Hepatocyte (in vitro differentiated cells): ENCODE data around the gene ERMAP. TPM values are rescaled to one million over a fixed set of nuclear protein-coding genes. Genes with fewer than 3 reads are reported as not detected.

ENCODE experiments used
- DNase-seq: peaks from one replicate; pipeline ENCODE4 v3.0.0-alpha.2; 2016; ENCODE audit warnings: low spot score
- H2AFZ ChIP-seq: fragments of 200-600 bp; sonication (generic); 2 replicates; pipeline ENCODE4 v1.6.0; 2016; ENCODE audit warnings: antibody characterized with exemption, mild to moderate bottlenecking
- H3K27ac ChIP-seq: fragments of 200-600 bp; sonication (generic); 2 replicates; pipeline ENCODE4 v1.5.1; 2016; ENCODE audit warnings: mild to moderate bottlenecking
- H3K27me3 ChIP-seq: fragments of 200-600 bp; sonication (generic); 2 replicates; pipeline ENCODE4 v1.6.1; 2016
- H3K36me3 ChIP-seq: fragments of 200-600 bp; sonication (generic); replicated peaks from 2 replicates; pipeline ENCODE4 v1.5.1; 2016; ENCODE audit warnings: low read depth; ENCODE audit not compliant: insufficient read depth
- H3K4me1 ChIP-seq: fragments of 200-600 bp; sonication (generic); 2 replicates; pipeline ENCODE4 v1.5.1; 2016; ENCODE audit warnings: mild to moderate bottlenecking, moderate library complexity; ENCODE audit not compliant: insufficient read depth
- H3K4me2 ChIP-seq: fragments of 200-600 bp; sonication (generic); 2 replicates; pipeline ENCODE4 v1.6.0; 2016
- H3K4me3 ChIP-seq: fragments of 200-600 bp; sonication (generic); 2 replicates; pipeline ENCODE4 v1.5.1; 2016; ENCODE audit warnings: mild to moderate bottlenecking
- H3K79me2 ChIP-seq: fragments of 200-600 bp; sonication (generic); 2 replicates; pipeline ENCODE4 v1.6.0; 2017; ENCODE audit warnings: mild to moderate bottlenecking
- H3K9me2 ChIP-seq: fragments of 200-600 bp; sonication (generic); replicated peaks from 2 replicates; pipeline ENCODE4 v1.6.0; 2017; ENCODE audit warnings: mild to moderate bottlenecking; ENCODE audit not compliant: insufficient read depth
- H3K9me3 ChIP-seq: fragments of 200-600 bp; sonication (generic); 2 replicates; pipeline ENCODE4 v1.5.1; 2016; ENCODE audit warnings: low read depth, mild to moderate bottlenecking
- H4K20me1 ChIP-seq: fragments of 200-600 bp; sonication (generic); 2 replicates; pipeline ENCODE4 v1.6.0; 2016; ENCODE audit warnings: mild to moderate bottlenecking; ENCODE audit not compliant: insufficient read depth, poor library complexity, severe bottlenecking
- EZH2 ChIP-seq: fragments of 200-600 bp; sonication (generic); IDR thresholded peaks from 2 replicates; pipeline ENCODE4 v1.6.1; 2016; ENCODE audit warnings: antibody characterized with exemption, mild to moderate bottlenecking, borderline replicate concordance
- EZH2phosphoT487 ChIP-seq: fragments of 200-600 bp; sonication (generic); IDR thresholded peaks from one replicate; pipeline ENCODE4 v1.6.1; 2018; ENCODE audit warnings: antibody characterized with exemption, mild to moderate bottlenecking, low read depth, moderate library complexity; ENCODE audit not compliant: unreplicated experiment, severe bottlenecking
- WGBS: methylation state at CpG from one replicate; pipeline ENCODE4 v1.1.6; 2016; ENCODE audit warnings: low lambda C conversion rate; ENCODE audit errors: missing lambda C conversion rate; 5-methylcytosine and 5-hydroxymethylcytosine counted together
- polyA plus RNA-seq: library from polyadenylated mRNA; unstranded; fragments of >200 nt; fragmentation: Nextera tagmentation; extraction: Ambion mirVana; gene quantifications from 2 replicates; pipeline ENCODE4 v1.2.1, GENCODE V29; 2016
- total RNA-seq: library from RNA; depleted of rRNA; stranded (reverse); fragments of >200 nt; gene quantifications from 2 replicates; pipeline ENCODE4 v1.2.3, GENCODE V29; 2014
- TF ChIP-seq, protein P1 (sequence below): fragments of 200-600 bp; sonication (generic); IDR thresholded peaks from 2 replicates; pipeline ENCODE4 v1.5.1; 2016; ENCODE audit warnings: antibody characterized with exemption, mild to moderate bottlenecking; ENCODE audit not compliant: poor library complexity

The ERMAP gene
- total and polyA plus RNA-seq, 2 experiments from 2014 or later = 6.2 to 20.4 TPM

DNA sequence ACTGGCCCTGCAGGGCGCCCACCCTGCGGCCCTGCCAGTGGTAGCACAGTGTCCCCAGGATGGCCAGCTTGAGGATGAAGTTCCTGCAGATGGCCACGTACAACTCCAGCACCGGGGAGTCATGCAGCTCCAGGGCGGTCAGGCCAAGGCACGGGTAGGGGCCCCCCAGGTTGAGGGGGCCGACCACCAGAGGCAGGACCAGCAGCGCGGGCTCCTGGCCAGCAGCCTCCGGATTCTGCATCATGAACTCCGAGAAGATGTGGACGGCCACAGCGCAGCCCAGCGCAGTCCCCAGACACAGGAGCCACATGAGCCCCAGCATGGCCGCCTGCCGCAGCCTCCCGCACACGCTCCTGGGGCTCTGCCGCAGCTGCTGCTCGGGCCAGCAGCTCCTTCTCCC, 70.4 kb downstream of the ERMAP start:
- Histone ChIP-seq H3K27ac (no peak overlapping the region), H3K36me3 (no peaks in the 10 kb centered on the region), H4K20me1 (no peaks in the 10 kb centered on the region), H3K27me3 (no peaks in the 10 kb centered on the region), H3K4me1 (no peaks in the 10 kb centered on the region), H3K9me3 (no peaks in the 10 kb centered on the region), H3K79me2 (no peaks in the 10 kb centered on the region), H3K4me3 (no peak overlapping the region), H3K9me2 (no peaks in the 10 kb centered on the region), H3K4me2 (no peak overlapping the region), H2AFZ (no peak overlapping the region)
- no peak for DNase-seq
- TF ChIP-seq EZH2 (no peak), EZH2phosphoT487 (no peak)
- TF ChIP-seq, protein P1, sequence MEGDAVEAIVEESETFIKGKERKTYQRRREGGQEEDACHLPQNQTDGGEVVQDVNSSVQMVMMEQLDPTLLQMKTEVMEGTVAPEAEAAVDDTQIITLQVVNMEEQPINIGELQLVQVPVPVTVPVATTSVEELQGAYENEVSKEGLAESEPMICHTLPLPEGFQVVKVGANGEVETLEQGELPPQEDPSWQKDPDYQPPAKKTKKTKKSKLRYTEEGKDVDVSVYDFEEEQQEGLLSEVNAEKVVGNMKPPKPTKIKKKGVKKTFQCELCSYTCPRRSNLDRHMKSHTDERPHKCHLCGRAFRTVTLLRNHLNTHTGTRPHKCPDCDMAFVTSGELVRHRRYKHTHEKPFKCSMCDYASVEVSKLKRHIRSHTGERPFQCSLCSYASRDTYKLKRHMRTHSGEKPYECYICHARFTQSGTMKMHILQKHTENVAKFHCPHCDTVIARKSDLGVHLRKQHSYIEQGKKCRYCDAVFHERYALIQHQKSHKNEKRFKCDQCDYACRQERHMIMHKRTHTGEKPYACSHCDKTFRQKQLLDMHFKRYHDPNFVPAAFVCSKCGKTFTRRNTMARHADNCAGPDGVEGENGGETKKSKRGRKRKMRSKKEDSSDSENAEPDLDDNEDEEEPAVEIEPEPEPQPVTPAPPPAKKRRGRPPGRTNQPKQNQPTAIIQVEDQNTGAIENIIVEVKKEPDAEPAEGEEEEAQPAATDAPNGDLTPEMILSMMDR = no peak
- WGBS = 92% methylated on average over 18 of the region's 20 CpGs

DNA sequence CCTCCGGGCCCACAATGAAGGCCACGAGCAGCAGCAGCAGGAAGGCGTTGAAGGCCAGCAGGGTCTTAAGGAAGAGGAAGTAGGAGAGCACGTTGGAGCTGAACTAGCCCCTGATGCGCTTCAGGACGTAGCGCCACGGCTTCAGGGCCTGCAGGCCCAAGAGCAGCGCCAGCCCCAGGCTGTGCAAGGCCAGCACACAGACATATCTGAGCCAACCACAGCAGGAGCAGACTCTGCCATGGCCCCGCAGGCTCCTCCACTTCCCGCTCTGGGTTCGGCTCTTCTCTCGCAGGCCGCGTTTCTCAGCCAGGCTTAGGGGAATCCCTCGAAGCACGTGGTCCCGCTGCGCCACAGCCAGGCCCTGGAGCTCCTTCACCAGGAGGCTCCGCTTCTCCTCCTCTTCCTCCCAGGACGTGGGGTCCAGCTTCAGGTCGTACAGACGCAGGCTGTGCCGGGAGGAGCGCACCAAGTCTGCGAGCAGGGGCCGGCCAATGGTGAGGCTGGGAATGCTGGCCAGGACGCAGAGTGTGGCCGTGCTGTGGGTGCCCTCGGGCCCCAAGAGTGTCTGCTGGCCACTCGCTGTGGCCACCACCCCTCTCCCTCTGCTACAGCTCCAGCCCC, 71.2 kb downstream of the ERMAP start:
- Histone ChIP-seq H2AFZ (no peak overlapping the region), H3K9me2 (no peaks in the 10 kb centered on the region), H3K4me2 (no peak overlapping the region), H3K36me3 (no peaks in the 10 kb centered on the region), H3K4me3 (no peak overlapping the region), H3K9me3 (no peaks in the 10 kb centered on the region), H3K27ac (no peak overlapping the region), H4K20me1 (no peaks in the 10 kb centered on the region), H3K4me1 (no peaks in the 10 kb centered on the region), H3K79me2 (no peaks in the 10 kb centered on the region), H3K27me3 (no peaks in the 10 kb centered on the region)
- WGBS = 95% methylated on average over 29 of the region's 31 CpGs
- no peak for DNase-seq
- TF ChIP-seq EZH2 = no peak
- TF ChIP-seq, protein P1 = no peak

DNA sequence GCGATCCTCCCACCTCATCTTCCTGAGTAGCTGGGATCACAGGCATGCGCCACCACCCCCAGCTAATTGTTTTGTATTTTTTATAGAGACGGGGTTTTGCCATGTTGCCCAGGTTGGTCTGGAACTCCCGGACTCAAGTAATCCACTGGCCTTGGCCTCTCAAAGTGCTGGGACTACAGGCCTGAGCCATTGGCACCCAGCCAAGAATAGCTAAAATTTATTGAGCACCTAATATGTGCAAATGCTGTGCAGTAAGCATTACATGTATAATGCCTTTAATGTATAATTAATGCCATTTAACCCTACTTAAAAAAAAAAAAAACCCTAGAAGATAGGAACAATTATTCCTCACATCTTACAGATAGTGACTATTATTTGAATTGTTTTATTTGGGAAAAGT, 72.3 kb downstream of the ERMAP start:
- Histone ChIP-seq H3K4me2 (no peak overlapping the region), H3K4me3 (no peak overlapping the region), H3K79me2 (no peaks in the 10 kb centered on the region), H3K27me3 (no peaks in the 10 kb centered on the region), H3K36me3 (no peaks in the 10 kb centered on the region), H4K20me1 (no peaks in the 10 kb centered on the region), H3K27ac (no peak overlapping the region), H3K9me3 (no peaks in the 10 kb centered on the region), H3K9me2 (no peaks in the 10 kb centered on the region), H2AFZ (no peak overlapping the region), H3K4me1 (no peaks in the 10 kb centered on the region)
- no peak for DNase-seq
- WGBS = 60% methylated on average over 4 of the region's 4 CpGs
- TF ChIP-seq EZH2phosphoT487 (no peak), EZH2 (no peak)
- TF ChIP-seq, protein P1 = no peak
